ENCODE data around the gene PAK1.

DNA sequence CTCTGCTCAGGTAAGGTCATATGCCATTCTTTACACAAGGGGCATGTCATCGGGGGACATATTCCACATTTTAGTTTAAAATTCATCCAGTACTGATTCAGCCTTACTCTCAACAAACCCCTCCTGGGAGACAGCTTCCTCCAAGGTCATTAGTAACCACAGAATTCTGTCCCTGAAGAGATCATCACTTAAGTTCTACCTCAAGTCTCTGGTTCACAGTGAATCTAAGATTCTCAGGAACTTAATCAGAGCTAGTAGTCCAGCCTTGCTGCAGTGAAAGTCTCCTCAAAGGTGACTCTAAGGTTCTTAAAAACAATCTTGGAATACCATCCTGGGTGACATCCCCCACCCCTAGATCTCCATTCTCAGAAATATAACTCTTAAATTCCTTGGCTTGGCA is 153.5 kb downstream of the PAK1 start:
- TF ChIP-seq, protein P1, sequence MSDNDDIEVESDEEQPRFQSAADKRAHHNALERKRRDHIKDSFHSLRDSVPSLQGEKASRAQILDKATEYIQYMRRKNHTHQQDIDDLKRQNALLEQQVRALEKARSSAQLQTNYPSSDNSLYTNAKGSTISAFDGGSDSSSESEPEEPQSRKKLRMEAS (IDR thresholded peaks at IDR 0.05): no peak
- no peak for TF ChIP-seq TEAD4 (IDR thresholded peaks at IDR 0.05)
- TF ChIP-seq TAF1 (IDR thresholded peaks at IDR 0.05; ENCODE audit: low read depth): no peak
- TF ChIP-seq EP300 (IDR thresholded peaks at IDR 0.05; ENCODE audit: borderline replicate concordance): no peak
- TF ChIP-seq NFIC (IDR thresholded peaks at IDR 0.05): no peak
- TF ChIP-seq CEBPB (IDR thresholded peaks at IDR 0.05): no peak
- TF ChIP-seq YY1 (IDR thresholded peaks at IDR 0.05; ENCODE audit: low read depth): no peak
- TF ChIP-seq FOXM1 (IDR thresholded peaks at IDR 0.05; ENCODE audit: borderline replicate concordance, low read depth): no peak
- TF ChIP-seq EGR1 (IDR thresholded peaks at IDR 0.05): no peak
- TF ChIP-seq, protein P2, sequence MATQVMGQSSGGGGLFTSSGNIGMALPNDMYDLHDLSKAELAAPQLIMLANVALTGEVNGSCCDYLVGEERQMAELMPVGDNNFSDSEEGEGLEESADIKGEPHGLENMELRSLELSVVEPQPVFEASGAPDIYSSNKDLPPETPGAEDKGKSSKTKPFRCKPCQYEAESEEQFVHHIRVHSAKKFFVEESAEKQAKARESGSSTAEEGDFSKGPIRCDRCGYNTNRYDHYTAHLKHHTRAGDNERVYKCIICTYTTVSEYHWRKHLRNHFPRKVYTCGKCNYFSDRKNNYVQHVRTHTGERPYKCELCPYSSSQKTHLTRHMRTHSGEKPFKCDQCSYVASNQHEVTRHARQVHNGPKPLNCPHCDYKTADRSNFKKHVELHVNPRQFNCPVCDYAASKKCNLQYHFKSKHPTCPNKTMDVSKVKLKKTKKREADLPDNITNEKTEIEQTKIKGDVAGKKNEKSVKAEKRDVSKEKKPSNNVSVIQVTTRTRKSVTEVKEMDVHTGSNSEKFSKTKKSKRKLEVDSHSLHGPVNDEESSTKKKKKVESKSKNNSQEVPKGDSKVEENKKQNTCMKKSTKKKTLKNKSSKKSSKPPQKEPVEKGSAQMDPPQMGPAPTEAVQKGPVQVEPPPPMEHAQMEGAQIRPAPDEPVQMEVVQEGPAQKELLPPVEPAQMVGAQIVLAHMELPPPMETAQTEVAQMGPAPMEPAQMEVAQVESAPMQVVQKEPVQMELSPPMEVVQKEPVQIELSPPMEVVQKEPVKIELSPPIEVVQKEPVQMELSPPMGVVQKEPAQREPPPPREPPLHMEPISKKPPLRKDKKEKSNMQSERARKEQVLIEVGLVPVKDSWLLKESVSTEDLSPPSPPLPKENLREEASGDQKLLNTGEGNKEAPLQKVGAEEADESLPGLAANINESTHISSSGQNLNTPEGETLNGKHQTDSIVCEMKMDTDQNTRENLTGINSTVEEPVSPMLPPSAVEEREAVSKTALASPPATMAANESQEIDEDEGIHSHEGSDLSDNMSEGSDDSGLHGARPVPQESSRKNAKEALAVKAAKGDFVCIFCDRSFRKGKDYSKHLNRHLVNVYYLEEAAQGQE (IDR thresholded peaks at IDR 0.05; ENCODE audit: low read depth): no peak
- no peak for TF ChIP-seq CREB1 (IDR thresholded peaks at IDR 0.05; ENCODE audit: low read depth)
- TF ChIP-seq, protein P3, sequence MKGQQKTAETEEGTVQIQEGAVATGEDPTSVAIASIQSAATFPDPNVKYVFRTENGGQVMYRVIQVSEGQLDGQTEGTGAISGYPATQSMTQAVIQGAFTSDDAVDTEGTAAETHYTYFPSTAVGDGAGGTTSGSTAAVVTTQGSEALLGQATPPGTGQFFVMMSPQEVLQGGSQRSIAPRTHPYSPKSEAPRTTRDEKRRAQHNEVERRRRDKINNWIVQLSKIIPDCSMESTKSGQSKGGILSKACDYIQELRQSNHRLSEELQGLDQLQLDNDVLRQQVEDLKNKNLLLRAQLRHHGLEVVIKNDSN (IDR thresholded peaks at IDR 0.05): no peak
- no peak for TF ChIP-seq TCF12 (IDR thresholded peaks at IDR 0.05; ENCODE audit: low read depth)
- no peak for TF ChIP-seq RAD21 (IDR thresholded peaks at IDR 0.05; ENCODE audit: low read depth)
